Cardiac septum (tissue), 1 donor: ENCODE data around the gene PTH1R. TPM values are rescaled to one million over a fixed set of nuclear protein-coding genes. Genes with fewer than 3 reads are reported as not detected.

ENCODE experiments used
- DNase-seq: peaks from one replicate; pipeline ENCODE4 v3.0.0-alpha.2; 2020; ENCODE audit warnings: low spot score
- intact Hi-C: fragments of 100-400 bp; cut with DNase I; formaldehyde crosslinking; loops from one replicate; pipeline ENCODE4 v1.14.0; 2022
- total RNA-seq: library from RNA; stranded (reverse); fragmentation: NEBNext Ultra II Directional; extraction: Animal tissue kit (Norgen Biotek cat#: 25700); gene quantifications from one replicate; pipeline ENCODE4 v1.2.1, GENCODE V29; 2021
- donor health status: DM: no; HTN: no; CAD: no.

PTH1R gene
- total RNA-seq, 1 donor from 2014 or later, result 5.4 TPM

- intact Hi-C loops, result no loop called here
- no peak for DNase-seq
Observed at GRCh38 chr3:46875560-46875959, 2.0 kb upstream of the PTH1R start.

- intact Hi-C loops, result no loop called here
- no peak for DNase-seq
Observed at GRCh38 chr3:46876313-46877300, 914 bp upstream of the PTH1R start.

- intact Hi-C loops, result no loop called here
- DNase-seq, result no peak
Observed at GRCh38 chr3:46878781-46879436, 1.4 kb downstream of the PTH1R start.

- DNase-seq, result no peak
- intact Hi-C loops, result no loop called here
Observed at GRCh38 chr3:46880884-46881595, 3.5 kb downstream of the PTH1R start.

- no peak for DNase-seq
- intact Hi-C loops, result no loop called here
Observed at GRCh38 chr3:46881596-46882376, 4.3 kb downstream of the PTH1R start.

GRCh38 chr3:46882377-46883053 lies 5.0 kb downstream of the PTH1R start:
- intact Hi-C loops, result no loop called here

GRCh38 chr3:46883054-46883829 lies 5.7 kb downstream of the PTH1R start:
- intact Hi-C loops, result no loop called here
- DNase-seq, result no peak

More at GRCh38 chr3:46882377-46883053, 5.0 kb downstream of the PTH1R start:
- no peak for DNase-seq

- DNase-seq, result no peak
- intact Hi-C loops, result no loop called here
Observed at GRCh38 chr3:46883830-46884185, 6.3 kb downstream of the PTH1R start.

GRCh38 chr3:46884427-46884826 lies 6.9 kb downstream of the PTH1R start:
- intact Hi-C loops, result no loop called here
- no peak for DNase-seq

- intact Hi-C loops, result no loop called here
- DNase-seq, result no peak
Observed at GRCh38 chr3:46884929-46885328, 7.4 kb downstream of the PTH1R start.

- no peak for DNase-seq
- intact Hi-C loops, result no loop called here
Observed at GRCh38 chr3:46885612-46886011, 8.1 kb downstream of the PTH1R start.

GRCh38 chr3:46887980-46888494 lies 10.5 kb downstream of the PTH1R start:
- intact Hi-C loops, result no loop called here
- DNase-seq, result no peak

- no peak for DNase-seq
Observed at GRCh38 chr3:46888705-46889104, 11.2 kb downstream of the PTH1R start.

GRCh38 chr3:46889381-46890110 lies 12.0 kb downstream of the PTH1R start:
- DNase-seq, result no peak
- intact Hi-C loops, result loop anchor here (10.0 kb wide), 1 partner anchor 395 kb away; the partner anchor contains the start of gene RTP3

More at GRCh38 chr3:46888705-46889104, 11.2 kb downstream of the PTH1R start:
- intact Hi-C loops, result no loop called here

GRCh38 chr3:46890132-46890531 lies 12.6 kb downstream of the PTH1R start:
- no peak for DNase-seq
- intact Hi-C loops, result loop anchor here (10.0 kb wide), 1 partner anchor 395 kb away; the partner anchor contains the start of gene RTP3

- intact Hi-C loops, result loop anchor here (10.0 kb wide), 1 partner anchor 396 kb away; the partner anchor contains the start of gene RTP3
Observed at GRCh38 chr3:46891132-46891531, 13.6 kb downstream of the PTH1R start.

More at GRCh38 chr3:46891132-46891531, 13.6 kb downstream of the PTH1R start:
- DNase-seq, result no peak
